HUDEP-2 (cell line): ENCODE results near the gene SLC6A3.
"Not testable (repeated sequence)": the region's sequence is repeated elsewhere in the genome, so short reads cannot be mapped to it uniquely, and the experiment has no call there.

Source experiments
- DNase-seq, 76 experiments: peaks; one replicate each; lab custom pipeline; 2025; ENCODE audit not compliant: unreplicated experiment in 76 of 76; lab: John Stamatoyannopoulos, UW

Gene SLC6A3

GRCh38 chr5:1376981-1377380, 68.3 kb downstream of the SLC6A3 start:
- DNase-seq, result no peak

DNA sequence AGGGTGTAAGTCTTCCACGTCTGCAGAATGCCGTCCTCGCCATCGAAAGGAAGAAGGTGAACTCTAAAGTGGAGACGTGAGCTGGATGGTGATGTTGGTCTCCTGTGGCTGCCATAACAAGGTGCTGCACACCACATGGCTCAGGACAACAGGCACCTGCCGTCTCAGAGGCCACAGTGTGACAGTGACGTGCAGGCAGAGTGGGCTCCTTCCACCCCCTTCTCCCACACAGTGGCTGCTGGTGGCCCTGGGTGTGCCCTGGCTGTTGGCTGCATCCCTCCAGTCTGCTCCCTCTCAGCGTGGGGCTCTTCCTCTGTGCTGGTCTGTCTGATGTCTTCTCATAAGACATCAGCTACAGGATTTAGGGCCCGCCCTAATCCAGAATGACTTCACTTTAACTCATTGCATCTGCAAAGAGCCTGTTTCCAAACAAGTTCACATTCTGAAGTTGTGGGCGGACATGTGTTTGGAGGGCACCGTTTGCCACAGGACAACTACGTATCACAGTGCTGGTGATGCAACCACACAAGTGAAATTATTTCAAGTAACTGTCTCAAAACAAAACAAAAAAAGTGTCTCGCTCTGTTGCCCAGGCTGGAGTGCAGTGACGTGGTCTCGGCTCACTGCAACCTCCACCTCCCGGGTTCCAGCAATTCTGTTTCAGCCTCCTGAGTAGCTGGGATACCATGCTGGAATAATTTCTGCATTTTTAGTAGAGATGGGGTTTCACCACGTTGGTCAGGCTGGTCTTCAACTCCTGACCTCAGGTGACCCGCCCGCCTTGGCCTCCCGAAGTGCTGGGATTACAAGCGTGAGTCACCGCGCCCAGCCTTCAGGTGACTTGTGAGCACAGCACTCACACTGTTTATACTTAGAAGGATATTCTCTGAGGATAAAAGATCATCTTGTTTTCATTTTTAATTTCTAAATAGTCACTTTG, 69.1 kb downstream of the SLC6A3 start:
- DNase-seq, result no peak

- DNase-seq, result no peak
Observed at GRCh38 chr5:1374679-1375055, 70.6 kb downstream of the SLC6A3 start.

DNA sequence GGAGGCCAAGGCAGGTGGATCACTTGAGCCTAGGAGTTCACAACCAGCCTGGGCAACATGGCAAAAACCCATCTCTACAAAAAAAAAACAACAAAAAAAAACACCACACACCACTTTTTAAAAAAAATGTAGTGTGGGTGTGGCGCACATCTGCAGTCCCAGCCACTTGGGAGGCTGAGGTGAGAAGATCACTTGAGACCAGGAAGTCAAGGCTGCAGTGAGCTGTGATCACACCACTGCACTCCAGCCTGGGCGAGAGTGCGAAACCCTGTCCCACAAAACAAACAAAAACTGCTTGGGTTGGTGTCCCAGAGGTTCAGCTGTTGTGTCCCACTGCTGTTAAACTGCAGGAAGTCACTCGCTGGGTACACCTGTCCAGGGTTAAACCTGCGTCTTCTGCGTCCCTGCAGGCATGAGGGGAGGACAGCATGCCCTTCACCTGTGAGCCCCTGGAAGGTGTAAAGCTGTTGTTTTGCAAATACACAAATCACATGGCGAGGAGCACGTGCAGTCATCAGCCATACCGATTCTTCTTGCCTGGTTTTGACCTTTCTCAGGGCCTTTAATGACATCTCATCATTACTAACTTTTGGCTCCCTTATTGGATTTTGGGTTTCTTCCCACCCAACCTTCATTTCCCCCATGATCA, 71.1 kb downstream of the SLC6A3 start:
- DNase-seq, result no peak

GRCh38 chr5:1371972-1372342, 73.3 kb downstream of the SLC6A3 start:
- DNase-seq, result not testable (repeated sequence)

GRCh38 chr5:1371218-1371971, 73.8 kb downstream of the SLC6A3 start:
- no peak for DNase-seq

- DNase-seq, result no peak
Observed at GRCh38 chr5:1370006-1370405, 75.2 kb downstream of the SLC6A3 start.

DNA sequence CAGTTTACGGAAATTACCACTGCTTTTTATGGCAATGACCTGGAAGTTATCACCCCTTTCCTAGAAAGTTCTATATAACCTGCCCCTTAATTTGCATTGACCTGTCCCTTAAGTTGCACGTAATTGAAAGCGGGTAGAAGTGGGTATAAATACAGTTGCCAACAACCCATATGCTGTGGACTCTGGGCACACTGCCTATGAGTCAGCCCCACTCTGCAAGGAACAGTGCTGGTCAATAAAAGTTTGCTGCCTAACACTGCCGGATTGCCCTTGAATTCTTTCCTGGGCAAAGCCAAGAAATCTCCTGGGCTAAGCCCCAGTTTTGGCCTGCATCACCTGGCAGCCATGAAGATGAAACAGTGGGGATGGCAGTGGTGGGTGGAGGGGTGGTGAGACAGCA, 76.5 kb downstream of the SLC6A3 start:
- DNase-seq, result no peak

- no peak for DNase-seq
Observed at GRCh38 chr5:1368236-1368635, 77.0 kb downstream of the SLC6A3 start.

- DNase-seq, result no peak
Observed at GRCh38 chr5:1367149-1367548, 78.1 kb downstream of the SLC6A3 start.

- DNase-seq, result no peak
Observed at GRCh38 chr5:1366514-1366913, 78.7 kb downstream of the SLC6A3 start.

- DNase-seq, result no peak
Observed at GRCh38 chr5:1364211-1364610, 81.0 kb downstream of the SLC6A3 start.

DNA sequence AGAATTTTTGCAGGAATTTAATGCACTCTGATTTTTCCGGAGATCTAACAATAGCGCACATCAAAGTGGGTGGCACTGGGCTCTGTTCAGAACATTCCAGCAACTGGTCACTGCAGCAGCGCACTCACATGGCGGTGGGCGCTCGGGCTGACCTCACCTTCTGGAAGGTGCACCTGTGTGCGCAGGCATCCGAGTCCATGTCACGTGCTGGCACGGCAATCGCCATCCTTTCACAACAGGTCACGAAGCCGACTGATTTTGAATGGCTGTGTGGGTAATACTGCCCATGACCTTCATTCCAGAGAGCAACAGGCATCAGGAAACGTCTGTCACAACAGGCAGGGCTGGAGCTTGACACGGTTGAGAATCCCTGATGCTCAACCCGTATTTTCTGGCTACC, 81.7 kb downstream of the SLC6A3 start:
- DNase-seq, result no peak

DNA sequence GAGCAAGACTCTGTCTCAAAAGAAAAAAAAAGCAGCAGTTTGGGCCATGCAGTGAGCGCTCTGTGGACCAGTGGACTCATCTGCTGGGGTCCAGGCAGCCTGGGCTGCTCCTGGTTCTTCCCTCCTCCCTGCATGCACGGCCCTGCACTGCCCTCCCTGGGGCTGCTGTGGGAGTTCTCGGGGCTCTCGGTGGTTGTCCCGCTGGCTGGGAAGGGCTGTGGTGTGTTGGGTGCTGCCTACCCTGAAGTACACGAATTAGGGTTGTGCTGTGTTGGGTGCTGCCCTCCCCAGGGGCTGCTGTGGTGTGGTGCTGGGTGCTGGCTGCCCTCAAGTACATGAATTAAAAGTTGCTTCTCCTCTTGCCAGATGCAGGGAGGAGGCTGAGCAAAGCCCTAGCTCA, 82.1 kb downstream of the SLC6A3 start:
- DNase-seq, result no peak

GRCh38 chr5:1362242-1363015, 82.8 kb downstream of the SLC6A3 start:
- DNase-seq, result no peak

DNA sequence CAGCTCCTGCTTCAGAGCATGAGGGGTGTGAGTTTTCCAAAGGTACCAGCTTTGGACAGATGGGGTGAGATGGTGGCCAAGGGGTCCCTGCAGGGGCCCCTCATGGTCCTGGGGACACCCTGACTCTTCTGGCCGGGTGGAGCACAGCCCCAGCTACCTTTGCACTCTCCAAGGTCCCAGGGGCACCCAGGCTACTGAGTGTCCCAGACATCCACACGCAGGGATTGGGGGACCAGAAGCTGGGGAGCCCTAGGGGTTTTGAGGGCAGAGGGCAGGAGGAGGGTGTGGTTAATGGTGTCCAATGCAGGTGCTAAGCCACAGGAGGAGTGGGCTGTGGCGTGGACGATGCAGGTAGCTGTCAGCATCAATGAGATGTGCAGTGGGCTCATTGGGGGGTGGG, 84.4 kb downstream of the SLC6A3 start:
- DNase-seq, result no peak

DNA sequence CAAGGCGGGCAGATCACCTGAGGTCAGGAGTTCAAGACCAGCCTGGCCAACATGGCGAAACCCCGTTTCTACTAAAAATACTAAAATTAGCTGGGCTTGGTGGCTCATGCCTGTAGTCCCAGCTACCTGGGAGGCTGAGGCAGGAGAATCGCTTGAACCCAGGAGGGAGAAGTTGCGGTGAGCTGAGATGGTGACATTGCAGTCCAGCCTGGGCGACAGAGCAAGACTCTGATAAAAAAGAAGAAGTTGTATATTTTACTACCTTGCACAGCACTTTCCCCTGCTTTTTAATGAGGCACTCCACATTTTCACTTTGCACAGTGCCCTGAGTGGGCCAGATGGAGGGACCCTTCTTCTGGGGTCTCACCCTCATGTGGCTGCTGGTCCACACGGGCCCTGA, 84.9 kb downstream of the SLC6A3 start:
- DNase-seq, result not testable (repeated sequence)

DNA sequence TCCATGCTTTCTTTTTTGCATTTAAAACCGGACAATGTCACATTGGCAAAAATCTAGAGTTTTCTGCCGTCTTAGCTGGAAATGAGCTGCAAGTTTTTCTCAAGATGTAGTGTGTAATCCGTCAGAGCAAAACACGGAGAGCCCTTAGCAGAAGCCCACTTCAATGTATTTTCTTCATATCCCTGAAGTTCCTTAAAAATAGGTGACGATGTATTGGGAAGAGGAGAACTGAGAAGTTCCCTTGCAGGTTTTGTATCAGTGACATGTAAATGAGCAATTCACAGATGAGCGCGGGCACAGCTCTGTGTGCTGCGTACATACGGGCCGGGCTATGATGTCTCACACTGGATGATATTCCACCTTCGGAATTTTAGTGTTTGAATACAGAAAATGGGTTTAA, 85.5 kb downstream of the SLC6A3 start:
- DNase-seq, result no peak

GRCh38 chr5:1359031-1359645, 86.1 kb downstream of the SLC6A3 start:
- DNase-seq, result no peak

GRCh38 chr5:1358726-1359025, 86.6 kb downstream of the SLC6A3 start:
- DNase-seq, result no peak
